ENCODE data around the gene NSFL1C. TPM values are rescaled to one million over a fixed set of nuclear protein-coding genes. Genes with fewer than 3 reads are reported as not detected.

NSFL1C gene
- total RNA-seq, 2 experiments from 2014 or later, result 40.2 to 80.0 TPM

DNA sequence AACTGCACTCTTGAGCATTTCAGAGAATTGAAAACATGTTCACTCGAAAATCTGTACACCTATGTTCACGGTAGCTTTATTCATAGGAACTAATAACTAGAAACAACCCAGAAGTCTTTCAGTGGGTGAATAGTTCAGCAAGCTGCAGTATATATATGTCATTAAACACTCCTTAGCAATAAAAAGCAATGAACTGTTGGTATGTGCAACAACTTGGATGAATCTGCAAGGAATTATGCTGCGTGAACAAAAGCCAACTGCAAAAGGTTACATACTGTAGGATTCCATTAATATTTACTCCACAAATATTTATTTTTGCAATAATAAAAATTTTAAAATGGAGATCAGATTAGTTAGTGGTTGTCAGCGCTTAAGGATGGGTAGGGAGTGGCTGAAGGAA, 51.7 kb downstream of the NSFL1C start:
- POLR2A ChIA-PET, result interaction anchor here (0.6 kb wide), 1 partner anchor 9 kb away, joined by 3 read pairs; no protein-coding TSS in a partner anchor

DNA sequence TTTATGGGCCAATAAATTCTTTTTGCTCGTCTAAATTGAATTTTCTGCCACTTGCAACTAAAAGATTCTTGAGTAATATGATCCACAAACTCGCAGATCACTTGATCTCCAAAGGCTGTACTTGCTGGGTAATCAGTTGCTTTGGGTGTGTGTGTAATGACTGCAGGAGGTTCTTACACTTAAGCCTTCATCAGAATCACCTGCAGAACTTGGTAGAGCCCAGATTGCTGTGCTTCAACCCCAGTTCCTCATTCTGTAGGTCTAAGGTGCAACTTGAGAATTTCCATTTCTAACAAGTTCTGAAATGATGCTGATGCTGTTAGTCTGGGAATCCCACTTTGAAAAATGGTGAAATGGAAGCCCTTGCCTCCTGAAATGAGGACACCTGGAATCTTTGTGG, 60.8 kb downstream of the NSFL1C start:
- Histone ChIP-seq H2AFZ (ENCODE audit: low read length) (no peak overlapping the region), H3K79me2 (ENCODE audit: insufficient read depth, low read depth, low read length) (no peaks in the 10 kb centered on the region), H3K4me3 (ENCODE audit: low read depth, low read length, poor library complexity, severe bottlenecking) (no peak overlapping the region), H4K20me1 (ENCODE audit: insufficient read depth, low read length) (no peaks in the 10 kb centered on the region), H3K9me2 (ENCODE audit: insufficient read depth, low read length) (no peaks in the 10 kb centered on the region), H3K27ac (ENCODE audit: low read depth, low read length, poor library complexity, severe bottlenecking) (no peak overlapping the region), H3K36me3 (ENCODE audit: insufficient read depth, low read length) (no peaks in the 10 kb centered on the region), H3K9me3 (ENCODE audit: low read length) (no peaks in the 10 kb centered on the region; the same call in 1 of the 2 replicates), H3K4me2 (ENCODE audit: low read length) (no peak overlapping the region), H3K4me1 (ENCODE audit: insufficient read depth, low read length, poor library complexity, severe bottlenecking) (no peaks in the 10 kb centered on the region)
- no TSS peak for BruUV-seq (replicated peaks)
- no peak for TF ChIP-seq EZH2phosphoT487 (IDR thresholded peaks at IDR 0.05; ENCODE audit: borderline replicate concordance, low read depth, low read length)
- TF ChIP-seq, protein P1, sequence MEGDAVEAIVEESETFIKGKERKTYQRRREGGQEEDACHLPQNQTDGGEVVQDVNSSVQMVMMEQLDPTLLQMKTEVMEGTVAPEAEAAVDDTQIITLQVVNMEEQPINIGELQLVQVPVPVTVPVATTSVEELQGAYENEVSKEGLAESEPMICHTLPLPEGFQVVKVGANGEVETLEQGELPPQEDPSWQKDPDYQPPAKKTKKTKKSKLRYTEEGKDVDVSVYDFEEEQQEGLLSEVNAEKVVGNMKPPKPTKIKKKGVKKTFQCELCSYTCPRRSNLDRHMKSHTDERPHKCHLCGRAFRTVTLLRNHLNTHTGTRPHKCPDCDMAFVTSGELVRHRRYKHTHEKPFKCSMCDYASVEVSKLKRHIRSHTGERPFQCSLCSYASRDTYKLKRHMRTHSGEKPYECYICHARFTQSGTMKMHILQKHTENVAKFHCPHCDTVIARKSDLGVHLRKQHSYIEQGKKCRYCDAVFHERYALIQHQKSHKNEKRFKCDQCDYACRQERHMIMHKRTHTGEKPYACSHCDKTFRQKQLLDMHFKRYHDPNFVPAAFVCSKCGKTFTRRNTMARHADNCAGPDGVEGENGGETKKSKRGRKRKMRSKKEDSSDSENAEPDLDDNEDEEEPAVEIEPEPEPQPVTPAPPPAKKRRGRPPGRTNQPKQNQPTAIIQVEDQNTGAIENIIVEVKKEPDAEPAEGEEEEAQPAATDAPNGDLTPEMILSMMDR (conservative IDR thresholded peaks at IDR 0.05; ENCODE audit: low read length), result no peak
- DNase-seq (ENCODE audit: low spot score), result no peak
- intact Hi-C loops (cut with micrococcal nuclease; ENCODE audit: unreplicated experiment), result no loop called here
- CTCF ChIA-PET (ENCODE audit: unreplicated experiment), result no interaction called here
- POLR2A ChIA-PET, result interaction anchor here (0.7 kb wide), 1 partner anchor 9 kb away, joined by 3 read pairs; no protein-coding TSS in a partner anchor

More for the DNA sequence above, 51.7 kb downstream of the NSFL1C start:
- CTCF ChIA-PET (ENCODE audit: unreplicated experiment), result no interaction called here
- Histone ChIP-seq H3K9me2 (ENCODE audit: insufficient read depth, low read length) (no peaks in the 10 kb centered on the region), H4K20me1 (ENCODE audit: insufficient read depth, low read length) (no peaks in the 10 kb centered on the region), H3K79me2 (ENCODE audit: insufficient read depth, low read depth, low read length) (no peaks in the 10 kb centered on the region), H3K4me3 (ENCODE audit: low read depth, low read length, poor library complexity, severe bottlenecking) (no peak overlapping the region), H2AFZ (ENCODE audit: low read length) (no peak overlapping the region), H3K4me1 (ENCODE audit: insufficient read depth, low read length, poor library complexity, severe bottlenecking) (no peaks in the 10 kb centered on the region), H3K36me3 (ENCODE audit: insufficient read depth, low read length) (no peaks in the 10 kb centered on the region), H3K4me2 (ENCODE audit: low read length) (no peak overlapping the region), H3K27ac (ENCODE audit: low read depth, low read length, poor library complexity, severe bottlenecking) (no peak overlapping the region), H3K9me3 (ENCODE audit: low read length) (peaks cover 12% of the 10 kb centered on the region)
- no peak for DNase-seq (ENCODE audit: low spot score)
- TF ChIP-seq, protein P1 (conservative IDR thresholded peaks at IDR 0.05; ENCODE audit: low read length), result no peak
- no peak for TF ChIP-seq EZH2phosphoT487 (IDR thresholded peaks at IDR 0.05; ENCODE audit: borderline replicate concordance, low read depth, low read length)
- intact Hi-C loops (cut with micrococcal nuclease; ENCODE audit: unreplicated experiment), result no loop called here
- no TSS peak for BruUV-seq (replicated peaks)

DNA sequence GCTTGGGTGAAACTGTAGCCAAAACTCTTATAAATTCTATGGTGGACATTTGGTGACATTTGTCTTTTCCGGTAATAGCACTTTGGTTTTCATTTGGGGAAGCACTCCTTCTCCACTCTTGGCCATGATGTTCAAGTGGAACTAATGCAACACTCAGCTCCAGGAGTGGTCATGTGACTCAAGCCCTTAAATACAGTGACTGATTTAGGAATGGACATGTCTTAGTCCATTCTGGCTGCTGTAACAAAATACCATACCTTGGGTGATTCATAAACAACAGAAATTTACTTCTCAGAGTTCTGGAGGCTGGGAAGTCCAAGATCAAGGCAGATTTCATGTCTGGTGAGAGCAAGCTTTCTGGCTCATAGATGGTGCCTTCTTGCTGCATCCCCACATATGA, 63.0 kb downstream of the NSFL1C start:
- no peak for TF ChIP-seq EZH2phosphoT487 (IDR thresholded peaks at IDR 0.05; ENCODE audit: borderline replicate concordance, low read depth, low read length)
- TF ChIP-seq, protein P1 (conservative IDR thresholded peaks at IDR 0.05; ENCODE audit: low read length), result no peak
- H3K9me2 ChIP-seq (ENCODE audit: insufficient read depth, low read length), result no peaks in the 10 kb centered on the region
- no peaks in the 10 kb centered on the region for H3K79me2 ChIP-seq (ENCODE audit: insufficient read depth, low read depth, low read length)
- no TSS peak for BruUV-seq (replicated peaks)
- H3K9me3 ChIP-seq (ENCODE audit: low read length), result no peaks in the 10 kb centered on the region
- H3K4me2 ChIP-seq (ENCODE audit: low read length), result no peak overlapping the region
- no peak overlapping the region for H3K27ac ChIP-seq (ENCODE audit: low read depth, low read length, poor library complexity, severe bottlenecking)
- no peak overlapping the region for H3K4me3 ChIP-seq (ENCODE audit: low read depth, low read length, poor library complexity, severe bottlenecking)
- no peak for DNase-seq (ENCODE audit: low spot score)
- POLR2A ChIA-PET, result interaction anchor here (0.7 to 0.9 kb wide), 2 partner anchors 33 to 38 kb away, joined by 3 to 4 read pairs; no protein-coding TSS in a partner anchor
- intact Hi-C loops (cut with micrococcal nuclease; ENCODE audit: unreplicated experiment), result no loop called here
- no peak overlapping the region for H2AFZ ChIP-seq (ENCODE audit: low read length)
- H3K36me3 ChIP-seq (ENCODE audit: insufficient read depth, low read length), result no peaks in the 10 kb centered on the region
- CTCF ChIA-PET (ENCODE audit: unreplicated experiment), result no interaction called here
- H4K20me1 ChIP-seq (ENCODE audit: insufficient read depth, low read length), result no peaks in the 10 kb centered on the region
- H3K4me1 ChIP-seq (ENCODE audit: insufficient read depth, low read length, poor library complexity, severe bottlenecking), result peaks cover 8% of the 10 kb centered on the region

Measured in OCI-LY7 (cell line).